ENCODE data around the gene SLC37A1. TPM values are rescaled to one million over a fixed set of nuclear protein-coding genes. Genes with fewer than 3 reads are reported as not detected.

Gene SLC37A1
- 1 to 10 TPM; 6.1 to 7.2 TPM for total RNA-seq
- polyA plus RNA-seq: 1 to 10 TPM; 2.0 to 2.4 TPM

- DNase-seq (ENCODE audit: low spot score): no peak
Observed at GRCh38 chr21:42513151-42513984, at the start of gene SLC37A1. TSS of gene SLC37A1 (plus strand) at chr21:42513852. CDS start at chr21:42518455, 4,603 bp downstream.

More at GRCh38 chr21:42513151-42513984, at the start of gene SLC37A1:
- H3K27ac ChIP-seq (ENCODE audit: low read depth in 1 of 2, low read length in 2 of 2): peak within 1 kb of the TSS; percentile 67 to 73
- no peaks in the 10 kb centered on the region for H3K9me3 ChIP-seq (ENCODE audit: control insufficient read depth in 4 of 4, low read length in 3 of 4)
- H3K27me3 ChIP-seq (ENCODE audit: control insufficient read depth in 4 of 4, insufficient read depth in 4 of 4, low read length in 3 of 4): no peaks in the 10 kb centered on the region
- no peak for TF ChIP-seq SP1 (IDR thresholded peaks at IDR 0.05)
- TF ChIP-seq, protein P1, sequence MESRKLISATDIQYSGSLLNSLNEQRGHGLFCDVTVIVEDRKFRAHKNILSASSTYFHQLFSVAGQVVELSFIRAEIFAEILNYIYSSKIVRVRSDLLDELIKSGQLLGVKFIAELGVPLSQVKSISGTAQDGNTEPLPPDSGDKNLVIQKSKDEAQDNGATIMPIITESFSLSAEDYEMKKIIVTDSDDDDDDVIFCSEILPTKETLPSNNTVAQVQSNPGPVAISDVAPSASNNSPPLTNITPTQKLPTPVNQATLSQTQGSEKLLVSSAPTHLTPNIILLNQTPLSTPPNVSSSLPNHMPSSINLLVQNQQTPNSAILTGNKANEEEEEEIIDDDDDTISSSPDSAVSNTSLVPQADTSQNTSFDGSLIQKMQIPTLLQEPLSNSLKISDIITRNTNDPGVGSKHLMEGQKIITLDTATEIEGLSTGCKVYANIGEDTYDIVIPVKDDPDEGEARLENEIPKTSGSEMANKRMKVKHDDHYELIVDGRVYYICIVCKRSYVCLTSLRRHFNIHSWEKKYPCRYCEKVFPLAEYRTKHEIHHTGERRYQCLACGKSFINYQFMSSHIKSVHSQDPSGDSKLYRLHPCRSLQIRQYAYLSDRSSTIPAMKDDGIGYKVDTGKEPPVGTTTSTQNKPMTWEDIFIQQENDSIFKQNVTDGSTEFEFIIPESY (IDR thresholded peaks at IDR 0.05): no peak
- no peak for TF ChIP-seq JUND (IDR thresholded peaks at IDR 0.05)
- TF ChIP-seq EGR1 (IDR thresholded peaks at IDR 0.05; ENCODE audit: low read depth in 2 of 2): no peak
- no peak for TF ChIP-seq NR2F2 (IDR thresholded peaks at IDR 0.05)
- TF ChIP-seq TAF1 (conservative IDR thresholded peaks at IDR 0.05): no peak
- TF ChIP-seq, protein P2, sequence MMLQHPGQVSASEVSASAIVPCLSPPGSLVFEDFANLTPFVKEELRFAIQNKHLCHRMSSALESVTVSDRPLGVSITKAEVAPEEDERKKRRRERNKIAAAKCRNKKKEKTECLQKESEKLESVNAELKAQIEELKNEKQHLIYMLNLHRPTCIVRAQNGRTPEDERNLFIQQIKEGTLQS (IDR thresholded peaks at IDR 0.05): no peak
- no peak for TF ChIP-seq CTCF (IDR thresholded peaks at IDR 0.05; ENCODE audit: low read depth, low read length, missing input control)
- TF ChIP-seq MAX (IDR thresholded peaks at IDR 0.05): no peak
- TF ChIP-seq RAD21 (IDR thresholded peaks at IDR 0.05): no peak
- TF ChIP-seq HNF4G (IDR thresholded peaks at IDR 0.05): no peak
- TF ChIP-seq FOXA1 (IDR thresholded peaks at IDR 0.05): no peak
- no peak for TF ChIP-seq GABPA (IDR thresholded peaks at IDR 0.05 in 1 of 2, conservative IDR thresholded peaks at IDR 0.05 in 1 of 2)
- no peak for TF ChIP-seq HNF4A (conservative IDR thresholded peaks at IDR 0.05)
- TF ChIP-seq REST (IDR thresholded peaks at IDR 0.05): no peak
- TF ChIP-seq RXRA (IDR thresholded peaks at IDR 0.05): no peak
- peaks cover 0 to 1% (median 0%) of the 10 kb centered on the region in 4 donors for H3K36me3 ChIP-seq (ENCODE audit: control insufficient read depth in 4 of 4, insufficient read depth in 3 of 4, low read depth in 1 of 4, low read length in 3 of 4)
- H3K4me1 ChIP-seq (ENCODE audit: control insufficient read depth in 4 of 4, insufficient read depth in 4 of 4, low read length in 3 of 4): peaks cover 0 to 17% (median 7%) of the 10 kb centered on the region in 4 donors
- peak within 1 kb of the TSS; percentile 63 to 91 (median 86) for H3K4me3 ChIP-seq (ENCODE audit: low read depth in 1 of 3, low read length in 3 of 3)
- H3K9ac ChIP-seq (ENCODE audit: low read depth in 1 of 2, low read length in 2 of 2): peak within 1 kb of the TSS; percentile 46 to 75
- 12% methylated on average over 88 of the region's 88 CpGs for WGBS

All from liver (tissue), 9 donors.